ENCODE results near the gene NCOA1.
A peak's percentile ranks its signal among the peaks of the same experiment; 100 is the strongest.
"Not testable (repeated sequence)": the region's sequence is repeated elsewhere in the genome, so short reads cannot be mapped to it uniquely, and the experiment has no call there.

Gene NCOA1

GRCh38 chr2:24541621-24542020, 50.6 kb downstream of the NCOA1 start:
- DNase-seq = no peak

- no peak for DNase-seq
Observed at GRCh38 chr2:24542269-24542872, 51.3 kb downstream of the NCOA1 start.

- peak; percentile 19 for DNase-seq
Observed at GRCh38 chr2:24543252-24543651, 52.2 kb downstream of the NCOA1 start.

- no peak for DNase-seq
Observed at GRCh38 chr2:24544456-24545115, 53.5 kb downstream of the NCOA1 start.

GRCh38 chr2:24546669-24547068, 55.6 kb downstream of the NCOA1 start:
- no peak for DNase-seq

GRCh38 chr2:24548058-24548457, 57.0 kb downstream of the NCOA1 start:
- no peak for DNase-seq

GRCh38 chr2:24550301-24550700, 59.2 kb downstream of the NCOA1 start:
- DNase-seq = not testable (repeated sequence)

GRCh38 chr2:24551016-24551415, 60.0 kb downstream of the NCOA1 start:
- no peak for DNase-seq

GRCh38 chr2:24552836-24553235, 61.8 kb downstream of the NCOA1 start:
- DNase-seq = no peak

GRCh38 chr2:24558781-24559472, 67.9 kb downstream of the NCOA1 start:
- DNase-seq = no peak

- DNase-seq = no peak
Observed at GRCh38 chr2:24559473-24560113, 68.5 kb downstream of the NCOA1 start.

GRCh38 chr2:24565537-24565936, 74.5 kb downstream of the NCOA1 start:
- no peak for DNase-seq

- no peak for DNase-seq
Observed at GRCh38 chr2:24566209-24566608, 75.2 kb downstream of the NCOA1 start.

GRCh38 chr2:24566630-24567029, 75.6 kb downstream of the NCOA1 start:
- no peak for DNase-seq

GRCh38 chr2:24568551-24568950, 77.5 kb downstream of the NCOA1 start:
- DNase-seq = no peak

GRCh38 chr2:24569565-24569964, 78.5 kb downstream of the NCOA1 start:
- not testable (repeated sequence) for DNase-seq

- no peak for DNase-seq
Observed at GRCh38 chr2:24570225-24570624, 79.2 kb downstream of the NCOA1 start.

- DNase-seq = no peak
Observed at GRCh38 chr2:24571828-24572442, 80.9 kb downstream of the NCOA1 start.

- DNase-seq = no peak
Observed at GRCh38 chr2:24576146-24576545, 85.1 kb downstream of the NCOA1 start.

- no peak for DNase-seq
Observed at GRCh38 chr2:24576617-24577016, 85.6 kb downstream of the NCOA1 start.

GRCh38 chr2:24577481-24577880, 86.4 kb downstream of the NCOA1 start:
- DNase-seq = no peak

- no peak for DNase-seq
Observed at GRCh38 chr2:24579053-24579803, 88.2 kb downstream of the NCOA1 start.

- DNase-seq = no peak
Observed at GRCh38 chr2:24580561-24580960, 89.5 kb downstream of the NCOA1 start.
